Hematopoietic multipotent progenitor cell treated with erythropoietin and hydrocortisone succinate and interleukin-3 and kit ligand, for 6 days (in vitro differentiated cells): Measurements from ENCODE around the gene NOTCH4.
"Not testable (repeated sequence)": the region's sequence is repeated elsewhere in the genome, so short reads cannot be mapped to it uniquely, and the experiment has no call there.

Source experiments
- DNase-seq: peaks from one replicate; pipeline ENCODE4 v3.0.0-alpha.2; 2015

Gene NOTCH4

GRCh38 chr6:32192608-32193039 is 31.2 kb downstream of the NOTCH4 start, which contains the start of gene GPSM3:
TSS of gene GPSM3 (minus strand) at chr6:32192643. CDS start at chr6:32192513, 130 bp downstream.
- peak; percentile 81 for DNase-seq

GRCh38 chr6:32191696-32192607 is 31.9 kb downstream of the NOTCH4 start:
- no peak for DNase-seq

- no peak for DNase-seq
These were observed 32.8 kb downstream of the NOTCH4 start for GRCh38 chr6:32190911-32191677.

- peak; percentile 98 for DNase-seq
These were observed 33.6 kb downstream of the NOTCH4 start, which contains the start of gene PBX2 for GRCh38 chr6:32190054-32190851. TSS of gene PBX2 (minus strand) at chr6:32190202. CDS start at chr6:32189915, 287 bp downstream.

GRCh38 chr6:32189742-32190053 is 34.2 kb downstream of the NOTCH4 start:
- no peak for DNase-seq

- no peak for DNase-seq
These were observed 34.7 kb downstream of the NOTCH4 start for GRCh38 chr6:32189069-32189741.

GRCh38 chr6:32188381-32189068 is 35.3 kb downstream of the NOTCH4 start:
- DNase-seq = no peak

- DNase-seq = not testable (repeated sequence)
These were observed 36.0 kb downstream of the NOTCH4 start for GRCh38 chr6:32187725-32188380.

GRCh38 chr6:32187009-32187709 is 36.7 kb downstream of the NOTCH4 start:
- DNase-seq = no peak

- not testable (repeated sequence) for DNase-seq
These were observed 37.6 kb downstream of the NOTCH4 start for GRCh38 chr6:32186151-32186840.

GRCh38 chr6:32185681-32186131 is 38.2 kb downstream of the NOTCH4 start:
- peak; percentile 84 for DNase-seq

GRCh38 chr6:32184084-32184640 is 39.7 kb downstream of the NOTCH4 start, which contains the start of gene AGER:
TSS of gene AGER (minus strand) at chr6:32184253. CDS start at chr6:32184222, 31 bp downstream.
- no peak for DNase-seq

- DNase-seq = no peak
These were observed 40.3 kb downstream of the NOTCH4 start for GRCh38 chr6:32183483-32184083.

- DNase-seq = no peak
These were observed 40.8 kb downstream of the NOTCH4 start for GRCh38 chr6:32183030-32183429.

GRCh38 chr6:32182555-32182981 is 41.3 kb downstream of the NOTCH4 start:
- no peak for DNase-seq

- peak; percentile 85 for DNase-seq
These were observed 41.8 kb downstream of the NOTCH4 start for GRCh38 chr6:32181915-32182529.

- no peak for DNase-seq
These were observed 42.6 kb downstream of the NOTCH4 start for GRCh38 chr6:32181148-32181702.
